IMR-90 (cell line): ENCODE results near the gene TIMM29. TPM values are rescaled to one million over a fixed set of nuclear protein-coding genes. Genes with fewer than 3 reads are reported as not detected.

Experiments
- ATAC-seq: fragments of 200-7000 bp; cut with Tn5 transposase; 2 replicates; pipeline ENCODE4 v1.9.1; 2020; ENCODE audit warnings: low read depth, mild to moderate bottlenecking, moderate library complexity
- BruUV-seq: library from RNA; stranded (reverse); fragments of 400-500 nt; replicated peaks from 2 replicates; lab custom pipeline; 2021; lab: Mats Ljungman, UMichigan
- CTCF ChIA-PET: fragments of 300-600 bp; formaldehyde crosslinking; extraction: SDS; loops from one replicate; lab custom pipeline; 2021; ENCODE audit warnings: antibody characterized with exemption; lab: Yijun Ruan, JAX
- POLR2A ChIA-PET: fragments of 300-600 bp; sonication (Branson Sonifier 250); formaldehyde crosslinking; loops from one replicate; lab custom pipeline; 2022; ENCODE audit warnings: antibody characterized with exemption; ENCODE audit not compliant: unreplicated experiment; lab: Charles Lee
- DNase-seq: peaks from one replicate; pipeline ENCODE4 v3.0.0; 2013
- H2AFZ ChIP-seq: replicated peaks from 2 replicates; pipeline ENCODE3; 2013; ENCODE audit warnings: low read length, mild to moderate bottlenecking; ENCODE audit not compliant: poor library complexity
- H2AK5ac ChIP-seq: 2 replicates; pipeline ENCODE4 v1.6.1; 2013; ENCODE audit warnings: low read depth, low read length, inconsistent platforms
- H2AK9ac ChIP-seq: replicated peaks from 2 replicates; pipeline ENCODE3; 2013; ENCODE audit warnings: mild to moderate bottlenecking, low read depth, low read length, moderate library complexity; ENCODE audit not compliant: poor library complexity
- H2BK120ac ChIP-seq: 2 replicates; pipeline ENCODE4 v1.6.1; 2013; ENCODE audit warnings: low read depth, low read length, inconsistent platforms
- H2BK15ac ChIP-seq: 3 replicates; pipeline ENCODE4 v1.6.1; 2013; ENCODE audit warnings: low read depth, low read length, inconsistent platforms
- H2BK20ac ChIP-seq: 2 replicates; pipeline ENCODE4 v1.6.1; 2013; ENCODE audit warnings: low read depth, mild to moderate bottlenecking, inconsistent platforms, low read length, moderate library complexity
- H2BK5ac ChIP-seq: 2 replicates; pipeline ENCODE4 v1.6.1; 2013; ENCODE audit warnings: mild to moderate bottlenecking, low read depth, low read length, inconsistent platforms; ENCODE audit not compliant: poor library complexity, severe bottlenecking
- H3K14ac ChIP-seq: replicated peaks from 2 replicates; pipeline ENCODE4 v1.6.1; 2013; ENCODE audit warnings: low read depth, low read length, inconsistent platforms
- H3K18ac ChIP-seq: 2 replicates; pipeline ENCODE4 v1.6.1; 2013; ENCODE audit warnings: low read depth, low read length, control low read depth
- H3K23ac ChIP-seq: 2 replicates; pipeline ENCODE4 v1.6.1; 2013; ENCODE audit warnings: low read depth, low read length, inconsistent platforms
- H3K27ac ChIP-seq: 2 replicates; pipeline ENCODE4 v1.5.1; 2013; ENCODE audit warnings: mild to moderate bottlenecking, control low read depth, low read length; ENCODE audit not compliant: insufficient read depth
- H3K27me3 ChIP-seq: 2 replicates; pipeline ENCODE4 v1.6.1; 2013; ENCODE audit warnings: low read length; ENCODE audit not compliant: control insufficient read depth, insufficient read depth
- H3K36me3 ChIP-seq: 2 replicates; pipeline ENCODE4 v1.6.1; 2013; ENCODE audit warnings: low read length, mixed read lengths; ENCODE audit not compliant: control insufficient read depth, insufficient read depth
- H3K4ac ChIP-seq: 2 replicates; pipeline ENCODE4 v1.6.1; 2013; ENCODE audit warnings: low read depth, low read length, inconsistent platforms
- H3K4me1 ChIP-seq: 2 replicates; pipeline ENCODE4 v1.6.1; 2013; ENCODE audit warnings: low read length, mixed read lengths; ENCODE audit not compliant: control insufficient read depth, insufficient read depth
- H3K4me2 ChIP-seq: 2 replicates; pipeline ENCODE4 v1.6.1; 2013; ENCODE audit warnings: low read depth, mild to moderate bottlenecking, control low read depth, low read length, moderate library complexity
- H3K4me3 ChIP-seq: 2 replicates; pipeline ENCODE4 v1.5.1; 2013; ENCODE audit warnings: low read depth, mild to moderate bottlenecking, control low read depth, low read length, moderate library complexity; ENCODE audit not compliant: insufficient read depth
- H3K56ac ChIP-seq: 2 replicates; pipeline ENCODE4 v1.6.1; 2013; ENCODE audit warnings: low read length, inconsistent platforms; ENCODE audit not compliant: insufficient read depth; ENCODE audit errors: extremely low read depth
- H3K79me1 ChIP-seq, 2 experiments: 2 replicates each; pipeline ENCODE4 v1.6.1; 2013; ENCODE audit warnings: low read length in 2 of 2, inconsistent platforms in 1 of 2, low read depth in 1 of 2
- H3K9ac ChIP-seq: 2 replicates; pipeline ENCODE4 v1.6.1; 2013; ENCODE audit warnings: low read depth, low read length, control low read depth
- H3K9me1 ChIP-seq: 2 replicates; pipeline ENCODE4 v1.6.1; 2013; ENCODE audit warnings: low read length, inconsistent platforms; ENCODE audit not compliant: insufficient read depth
- H3K9me3 ChIP-seq: 2 replicates; pipeline ENCODE4 v1.6.1; 2013; ENCODE audit warnings: low read length; ENCODE audit not compliant: control insufficient read depth, insufficient read depth
- H4K20me1 ChIP-seq: 2 replicates; pipeline ENCODE4 v1.6.1; 2013; ENCODE audit warnings: low read length, inconsistent platforms; ENCODE audit not compliant: insufficient read depth
- H4K5ac ChIP-seq: 2 replicates; pipeline ENCODE4 v1.6.1; 2013; ENCODE audit warnings: mild to moderate bottlenecking, low read depth, low read length, control low read depth
- H4K8ac ChIP-seq, 2 experiments: 2 replicates each; pipeline ENCODE4 v1.6.1; 2013; ENCODE audit warnings: low read depth in 2 of 2, low read length in 2 of 2, control low read depth in 1 of 2, inconsistent platforms in 1 of 2
- H4K91ac ChIP-seq: 2 replicates; pipeline ENCODE4 v1.6.1; 2013; ENCODE audit warnings: low read depth, low read length, inconsistent platforms; ENCODE audit not compliant: insufficient read depth
- MAFK ChIP-seq: IDR thresholded peaks from 2 replicates; pipeline ENCODE4 v1.6.1; 2012; ENCODE audit warnings: low read depth, low read length, improper control_type of control experiment
- MXI1 ChIP-seq: IDR thresholded peaks from 2 replicates; pipeline ENCODE4 v1.6.1; 2012; ENCODE audit warnings: low read depth, mild to moderate bottlenecking, low read length, moderate library complexity, borderline replicate concordance
- RAD21 ChIP-seq: IDR thresholded peaks from 2 replicates; pipeline ENCODE4 v1.6.1; 2012; ENCODE audit warnings: low read length, improper control_type of control experiment
- RFX5 ChIP-seq: IDR thresholded peaks from 2 replicates; pipeline ENCODE4 v1.8.0; 2012; ENCODE audit warnings: low read depth, mild to moderate bottlenecking, low read length, moderate library complexity
- WGBS, 2 experiments: methylation state at CpG; one replicate each; pipeline versions ENCODE4 v1.1.5 to v1.1.7; 2013; ENCODE audit warnings: missing lambda C conversion rate in 2 of 2; ENCODE audit not compliant: insufficient read length in 1 of 2; ENCODE audit errors: extremely low coverage in 2 of 2; 5-methylcytosine and 5-hydroxymethylcytosine counted together
- dilution Hi-C: fragments of 300-500 bp; cut with HindIII; formaldehyde crosslinking; loops from one replicate; pipeline ENCODE4 v1.14.3; 2018; ENCODE audit warnings: low sequenced_read_pairs; ENCODE audit not compliant: unreplicated experiment
- in situ Hi-C: fragments of 300-500 bp; cut with MboI; formaldehyde crosslinking; loops from 3 replicates; pipeline ENCODE4 v1.14.3; 2019; ENCODE audit warnings: low sequenced_read_pairs, inconsistent platforms, mixed read lengths
- intact Hi-C: fragments of 100-400 bp; cut with micrococcal nuclease; formaldehyde crosslinking; loops from 2 replicates; pipeline ENCODE4 v1.10.0; 2022
- polyA plus RNA-seq, 3 experiments: library from polyadenylated mRNA; depleted of rRNA; stranded (reverse); fragments of >200 nt; gene quantifications; 2 replicates each; pipeline ENCODE4 v1.2.3, GENCODE V29; 2012; ENCODE audit warnings: low replicate concordance in 1 of 3
- total RNA-seq: library from RNA; depleted of rRNA; stranded (reverse); fragments of >200 nt; gene quantifications from 2 replicates; pipeline ENCODE4 v1.2.3, GENCODE V29; 2012

Gene TIMM29
- total and polyA plus RNA-seq, 2 of the 4 experiments (the other 2 are of a cell fraction) = 9.3 to 13.4 TPM

DNA sequence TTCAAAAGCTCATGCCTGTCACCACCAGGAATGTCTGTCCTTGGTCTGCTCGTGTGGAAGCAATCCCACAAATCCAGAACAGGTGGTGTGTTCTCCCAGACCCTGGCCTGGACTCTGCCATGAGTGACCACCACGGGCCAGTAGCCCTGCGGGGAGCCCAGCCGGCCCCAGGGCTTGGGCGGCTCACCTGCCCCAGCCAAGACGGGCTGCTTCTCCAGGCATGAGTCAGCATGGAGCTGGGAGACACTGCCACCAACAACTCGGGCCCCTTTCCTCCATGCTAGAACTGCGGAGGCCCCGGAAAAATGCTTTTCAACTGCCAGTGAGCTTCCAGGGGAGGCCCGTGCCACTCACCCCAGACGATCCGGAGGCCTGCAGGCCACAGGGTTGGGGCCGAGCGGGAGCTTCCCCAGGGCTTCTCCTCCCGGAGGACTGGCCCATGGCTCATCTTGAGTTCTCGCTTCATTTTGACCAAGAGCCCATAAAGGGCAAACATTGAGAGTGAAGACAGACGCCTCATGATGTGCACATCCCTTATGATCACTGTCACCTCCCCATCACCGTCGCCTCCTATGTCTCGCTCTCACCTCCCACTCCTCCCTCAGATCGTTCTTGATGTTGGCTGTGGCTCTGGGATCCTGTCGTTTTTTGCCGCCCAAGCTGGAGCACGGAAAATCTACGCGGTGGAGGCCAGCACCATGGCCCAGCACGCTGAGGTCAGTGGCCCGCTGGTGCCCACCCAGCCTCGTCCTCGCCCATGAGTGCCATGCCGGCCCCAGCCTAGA, 16.8 kb upstream of the TIMM29 start:
- intact Hi-C loops = no loop called here

More for the DNA sequence above, 16.8 kb upstream of the TIMM29 start:
- POLR2A ChIA-PET = no interaction called here
- Histone ChIP-seq H3K79me1 (peaks cover 9 to 38% of the 10 kb centered on the region in 2 experiments; a peak in 3 of 4 replicates), H4K91ac (no peak overlapping the region), H3K4me3 (no peak overlapping the region), H3K14ac (no peak overlapping the region), H2BK120ac (no peak overlapping the region), H3K27me3 (no peaks in the 10 kb centered on the region), H3K9ac (no peak overlapping the region), H3K9me1 (no peaks in the 10 kb centered on the region), H4K5ac (no peak overlapping the region), H3K56ac (no peak overlapping the region), H4K8ac (no peak overlapping the region), H3K4me2 (no peak overlapping the region), H3K4me1 (peaks cover 12% of the 10 kb centered on the region), H2BK15ac (no peak overlapping the region), H3K27ac (no peak overlapping the region), H4K20me1 (peaks cover 14% of the 10 kb centered on the region), H3K9me3 (no peaks in the 10 kb centered on the region), H3K36me3 (peaks cover 55% of the 10 kb centered on the region), H2AFZ (no peak overlapping the region), H2AK5ac (no peak overlapping the region), H2BK20ac (no peak overlapping the region), H3K18ac (no peak overlapping the region), H2BK5ac (no peak overlapping the region), H3K23ac (no peak overlapping the region), H3K4ac (no peak overlapping the region), H2AK9ac (no peak overlapping the region)
- in situ Hi-C loops = no loop called here
- BruUV-seq = no TSS peak
- ATAC-seq (no peak), DNase-seq (no peak)
- WGBS, 2 experiments = 93% methylated on average over 24 of the region's 31 CpGs; no CpG with 5 or more reads in 1 of the 2 experiments
- dilution Hi-C loops = no loop called here
- TF ChIP-seq RFX5 (no peak), MAFK (no peak), RAD21 (no peak), MXI1 (no peak)
- CTCF ChIA-PET = no interaction called here
